D341Med (cell line): ENCODE measurements around the gene NMU.
"Not testable (repeated sequence)": the region's sequence is repeated elsewhere in the genome, so short reads cannot be mapped to it uniquely, and the experiment has no call there.

Source experiments
- DNase-seq: peaks from one replicate; pipeline ENCODE4 v3.0.0; 2012; ENCODE audit warnings: low spot score

NMU gene

DNA sequence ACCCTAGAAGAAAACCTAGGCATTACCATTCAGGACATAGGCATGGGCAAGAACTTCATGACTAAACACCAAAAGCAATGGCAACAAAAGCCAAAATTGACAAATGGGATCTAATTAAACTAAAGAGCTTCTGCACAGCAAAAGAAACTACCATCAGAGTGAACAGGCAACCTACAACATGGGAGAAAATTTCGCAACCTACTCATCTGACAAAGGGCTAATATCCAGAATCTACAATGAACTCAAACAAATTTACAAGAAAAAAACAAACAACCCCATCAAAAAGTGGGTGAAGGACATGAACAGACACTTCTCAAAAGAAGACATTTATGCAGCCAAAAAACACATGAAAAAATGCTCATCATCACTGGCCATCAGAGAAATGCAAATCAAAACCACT is 12.0 kb downstream of the NMU start:
- not testable (repeated sequence) for DNase-seq

GRCh38 chr4:55618546-55619143 is 17.5 kb downstream of the NMU start:
- DNase-seq = no peak

GRCh38 chr4:55617587-55618197 is 18.4 kb downstream of the NMU start:
- no peak for DNase-seq

- no peak for DNase-seq
Observed at GRCh38 chr4:55615008-55615407, 21.1 kb downstream of the NMU start.

DNA sequence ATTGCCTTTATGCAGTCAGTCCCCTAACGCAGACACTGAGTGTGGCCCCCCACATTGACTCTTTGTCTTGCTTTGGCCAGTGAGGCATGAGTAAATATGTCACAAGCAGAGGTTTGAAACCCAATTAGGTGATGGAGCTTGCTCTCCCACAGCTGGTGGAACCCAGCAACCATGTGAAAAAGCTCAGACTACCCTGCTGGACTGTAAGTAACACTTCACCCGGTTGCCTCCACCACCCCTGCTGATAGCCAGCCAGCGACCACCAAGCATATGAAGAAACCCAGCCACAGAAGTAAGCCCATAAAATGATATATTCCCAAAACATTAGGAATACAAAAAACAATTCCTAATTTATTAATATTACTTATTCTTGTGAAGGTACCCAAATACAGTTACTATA is 22.5 kb downstream of the NMU start:
- no peak for DNase-seq

- no peak for DNase-seq
Observed at GRCh38 chr4:55612341-55612740, 23.8 kb downstream of the NMU start.

- DNase-seq = no peak
Observed at GRCh38 chr4:55611358-55612059, 24.6 kb downstream of the NMU start.

- DNase-seq = no peak
Observed at GRCh38 chr4:55610381-55610780, 25.7 kb downstream of the NMU start.

GRCh38 chr4:55609393-55609866 is 26.7 kb downstream of the NMU start:
- no peak for DNase-seq

GRCh38 chr4:55608591-55608990 is 27.5 kb downstream of the NMU start:
- no peak for DNase-seq

- no peak for DNase-seq
Observed at GRCh38 chr4:55604996-55605395, 31.1 kb downstream of the NMU start.

- no peak for DNase-seq
Observed at GRCh38 chr4:55600640-55601039, 35.5 kb downstream of the NMU start.

DNA sequence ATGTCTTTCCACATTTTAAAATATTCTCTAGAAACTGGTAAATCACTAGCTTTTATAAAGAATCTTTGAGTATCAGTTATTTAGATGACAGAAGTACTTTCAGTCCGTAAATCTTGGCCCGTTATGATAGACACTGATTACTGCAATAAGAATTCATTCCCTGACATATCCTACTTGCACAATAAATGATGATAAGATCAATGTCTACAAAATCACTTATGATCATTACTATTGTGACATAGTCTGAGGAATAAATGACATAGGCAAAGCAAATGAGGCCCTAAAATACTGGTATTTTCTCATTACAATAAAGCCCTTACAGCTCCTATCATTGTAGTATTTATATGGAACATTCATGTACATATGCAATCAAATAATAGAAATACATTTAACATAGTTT is 37.5 kb downstream of the NMU start:
- DNase-seq = no peak

DNA sequence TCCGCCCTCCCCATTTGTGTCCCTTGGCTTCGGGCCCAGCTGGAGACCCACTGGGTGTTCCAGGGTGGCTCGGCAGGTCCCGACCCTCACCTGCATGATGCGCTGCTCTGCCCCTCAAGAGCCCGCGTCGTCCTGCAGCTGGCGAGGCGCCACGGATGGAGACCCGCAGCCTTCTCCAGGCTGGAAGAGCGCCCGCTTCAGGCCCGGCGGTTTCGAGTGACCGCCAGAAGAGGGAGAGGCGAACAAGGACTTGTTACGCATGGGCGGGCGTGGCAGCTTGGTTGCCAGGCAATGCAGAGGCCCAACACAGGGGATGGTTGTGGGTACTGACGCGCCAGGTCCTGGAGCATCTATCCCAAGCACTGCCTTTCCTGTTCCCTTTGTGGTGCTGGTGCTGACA is 44.1 kb downstream of the NMU start, which contains the start of gene PDCL2:
Gene PDCL2, minus strand, starts transcription at position 232 of the 400 bp plus-strand sequence. Its CDS starts 136 bp downstream, at position 96.
- no peak for DNase-seq

- no peak for DNase-seq
Observed at GRCh38 chr4:55588160-55588559, 47.9 kb downstream of the NMU start.

DNA sequence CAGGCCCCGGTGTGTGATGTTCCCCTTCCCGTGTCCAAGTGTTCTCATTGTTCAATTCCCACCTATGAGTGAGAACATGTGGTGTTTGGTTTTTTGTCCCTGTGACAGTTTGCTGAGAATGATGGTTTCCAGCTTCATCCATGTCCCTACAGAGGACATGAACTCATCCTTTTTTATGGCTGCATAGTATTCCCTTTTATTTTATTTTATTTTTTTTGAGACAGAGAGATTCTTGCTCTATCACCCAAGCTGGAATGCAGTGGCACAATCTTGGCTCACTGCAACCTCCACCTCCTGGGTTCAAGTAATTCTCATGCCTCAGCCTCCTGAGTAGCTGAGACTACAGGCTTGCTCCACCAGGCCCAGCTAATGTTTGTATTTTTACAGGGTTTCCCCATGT is 53.3 kb downstream of the NMU start:
- not testable (repeated sequence) for DNase-seq

DNA sequence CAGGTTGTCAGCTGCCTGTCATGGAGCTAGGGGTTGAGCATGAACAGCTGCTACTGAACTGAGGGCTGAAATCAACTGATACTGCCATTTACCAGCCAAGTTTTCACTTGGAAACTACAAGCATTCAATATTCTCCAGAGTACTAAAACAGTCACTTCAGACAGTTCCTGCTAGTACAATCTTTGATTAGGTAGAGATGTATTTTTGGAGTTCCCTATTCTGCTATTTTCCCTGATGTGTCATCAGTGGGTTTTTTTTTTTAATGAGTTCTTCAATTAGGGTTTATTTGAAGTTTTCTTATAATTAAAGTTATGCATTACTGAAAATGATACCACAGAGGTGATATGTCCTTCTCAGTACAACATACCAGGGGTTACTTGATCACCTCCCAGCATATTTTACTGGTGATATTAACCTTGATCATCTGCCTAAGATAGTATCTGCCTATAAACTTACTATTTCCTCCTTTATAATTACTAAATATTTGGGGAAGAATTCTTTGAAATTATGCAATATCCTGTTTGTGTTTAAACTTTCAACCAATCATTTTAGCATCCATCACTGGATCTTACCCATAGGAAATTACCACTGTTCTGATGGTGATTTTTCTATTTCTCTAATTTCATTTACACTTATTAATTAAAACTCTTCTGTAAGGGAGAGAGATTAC is 57.6 kb downstream of the NMU start:
- no peak for DNase-seq

DNA sequence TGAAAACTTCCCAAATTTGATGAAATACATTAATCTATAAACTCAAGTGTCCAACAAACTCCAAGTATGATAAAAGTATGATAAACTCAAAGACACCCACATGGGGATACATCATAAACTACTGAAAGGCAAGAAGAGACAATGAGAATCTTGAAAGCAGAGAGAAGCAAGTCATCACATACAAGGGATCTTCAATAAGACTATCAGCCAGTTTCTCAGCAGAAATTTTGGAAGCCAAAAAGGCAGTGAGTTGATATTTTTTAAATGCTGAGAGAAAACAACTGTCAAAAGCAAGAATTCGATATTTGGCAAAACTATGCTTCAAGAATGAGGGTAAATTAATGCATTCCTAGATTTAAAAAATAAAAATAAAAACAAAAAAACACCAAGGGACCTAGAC is 60.6 kb downstream of the NMU start:
- DNase-seq = no peak

GRCh38 chr4:55574252-55574651 is 61.8 kb downstream of the NMU start:
- DNase-seq = no peak

GRCh38 chr4:55571806-55572205 is 64.3 kb downstream of the NMU start:
- DNase-seq = no peak

DNA sequence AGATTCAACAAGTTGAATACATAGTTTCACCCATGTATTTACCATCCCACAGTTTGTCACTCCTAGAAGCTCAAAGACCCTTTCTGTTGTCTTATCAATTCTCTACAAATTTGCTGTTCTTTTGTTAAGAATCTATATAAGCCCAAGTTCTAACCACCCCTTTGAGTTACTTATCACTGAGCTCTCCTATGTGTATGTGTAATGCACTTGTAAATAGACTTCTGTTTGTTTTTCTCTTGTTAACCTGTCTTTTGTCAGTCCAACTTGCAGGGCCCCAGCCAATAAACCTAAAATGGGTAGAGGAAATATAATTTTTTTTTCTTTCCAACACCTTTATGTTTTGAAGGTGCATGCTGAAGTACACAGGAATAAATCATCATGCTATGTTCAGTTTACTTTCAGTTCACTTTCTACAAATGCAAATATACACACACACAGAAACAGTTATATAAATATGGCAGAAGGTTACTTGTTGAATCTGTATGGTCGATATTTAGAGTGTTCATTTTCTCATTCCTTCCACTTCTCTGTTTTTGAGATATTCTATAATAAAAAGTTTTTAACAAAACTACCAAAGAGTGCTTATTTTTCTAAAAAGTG is 67.1 kb downstream of the NMU start:
- no peak for DNase-seq

- no peak for DNase-seq
Observed at GRCh38 chr4:55561889-55562288, 74.2 kb downstream of the NMU start.
